OCI-M1 (cell line): ENCODE measurements around the gene HAS3.
"Not testable (repeated sequence)": the region's sequence is repeated elsewhere in the genome, so short reads cannot be mapped to it uniquely, and the experiment has no call there.

ENCODE experiments used
- DNase-seq: peaks from one replicate; lab custom pipeline; 2025; lab: John Stamatoyannopoulos, UW

Gene HAS3

DNA sequence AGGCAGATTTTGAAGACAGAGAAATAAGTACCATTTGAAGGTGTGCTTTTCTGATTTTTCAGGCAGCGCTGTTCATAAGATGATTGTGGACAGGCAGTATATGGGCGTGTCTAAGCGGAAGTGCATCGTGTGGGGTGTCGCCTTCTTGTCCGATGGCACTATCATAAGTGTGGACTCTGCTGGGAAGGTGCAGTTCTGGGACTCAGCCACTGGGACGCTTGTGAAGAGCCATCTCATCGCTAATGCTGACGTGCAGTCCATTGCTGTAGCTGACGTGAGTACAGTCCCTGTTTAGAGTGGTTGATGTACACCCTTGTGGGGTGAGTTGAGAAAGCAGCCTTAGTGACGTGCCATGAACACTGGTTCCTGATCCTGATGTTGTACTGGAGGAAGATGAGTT lies 37.7 kb downstream of the HAS3 start:
- DNase-seq, result no peak

DNA sequence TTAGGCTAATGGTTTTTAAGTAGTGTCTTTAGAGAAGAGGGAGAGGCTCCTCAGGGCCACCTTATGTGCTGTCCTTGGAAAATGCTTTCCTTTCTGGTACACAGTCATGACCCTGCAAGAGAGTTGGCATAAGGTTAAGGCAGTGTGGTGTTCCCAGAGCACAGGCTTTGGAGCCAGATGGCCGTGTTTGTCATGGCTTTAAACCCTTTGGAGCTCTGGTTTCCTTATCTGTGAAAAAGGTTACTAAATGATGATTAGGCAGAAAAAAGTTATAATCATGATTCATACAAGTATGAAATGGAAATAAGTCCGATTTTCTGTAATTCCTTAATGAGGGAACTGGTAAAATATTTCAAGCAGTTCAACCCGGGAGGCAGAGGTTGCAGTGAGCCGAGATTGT lies 40.2 kb downstream of the HAS3 start:
- DNase-seq, result no peak

DNA sequence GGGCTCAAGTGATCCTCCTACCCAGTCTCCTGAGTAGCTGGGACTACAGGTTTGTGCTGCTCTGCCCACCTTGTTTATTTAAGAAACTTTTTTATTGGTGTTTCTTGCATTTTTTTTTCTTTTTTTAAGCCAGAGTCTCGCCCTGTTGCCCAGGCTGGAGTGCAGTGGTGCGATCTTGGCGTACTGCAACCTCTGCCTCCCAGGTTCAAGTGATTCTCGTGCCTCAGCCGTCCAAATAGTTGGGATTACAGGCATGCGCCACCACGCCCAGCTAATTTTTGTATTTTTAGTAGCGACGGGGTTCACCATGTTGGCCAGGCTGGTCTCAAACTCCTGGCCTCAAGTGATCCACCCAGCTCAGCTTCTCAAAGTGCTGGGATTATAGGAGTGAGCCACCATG lies 44.2 kb downstream of the HAS3 start:
- not testable (repeated sequence) for DNase-seq

DNA sequence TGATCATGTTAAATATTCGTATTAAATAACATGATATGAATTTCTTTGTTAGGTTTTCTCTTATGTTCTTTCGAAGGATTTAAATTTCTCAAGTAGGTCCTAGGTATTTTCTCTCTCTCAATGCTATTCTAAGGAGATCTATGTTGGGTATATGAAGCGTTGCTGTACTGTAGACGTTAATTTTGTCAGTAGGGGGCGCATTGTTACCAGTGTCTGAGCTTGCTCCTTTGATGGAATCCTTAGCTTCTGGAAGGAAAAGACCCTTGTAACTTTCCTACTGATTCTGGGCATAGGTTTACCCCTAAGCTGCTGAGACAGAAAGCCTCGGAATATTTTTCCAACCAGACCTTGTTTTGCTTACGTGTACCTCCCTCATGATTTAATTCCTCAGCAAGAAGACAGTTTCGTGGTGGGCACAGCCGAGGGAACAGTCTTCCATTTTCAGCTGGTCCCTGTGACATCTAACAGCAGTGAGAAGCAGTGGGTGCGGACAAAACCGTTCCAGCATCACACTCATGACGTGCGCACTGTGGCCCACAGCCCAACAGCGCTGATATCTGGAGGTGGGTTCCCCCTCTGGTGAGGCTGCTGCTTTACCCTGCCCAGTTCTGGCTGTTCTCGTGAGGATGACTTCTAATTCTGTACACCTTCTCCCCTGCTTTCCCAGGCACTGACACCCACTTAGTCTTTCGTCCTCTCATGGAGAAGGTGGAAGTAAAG lies 44.9 kb downstream of the HAS3 start:
- peak; percentile 82 for DNase-seq

DNA sequence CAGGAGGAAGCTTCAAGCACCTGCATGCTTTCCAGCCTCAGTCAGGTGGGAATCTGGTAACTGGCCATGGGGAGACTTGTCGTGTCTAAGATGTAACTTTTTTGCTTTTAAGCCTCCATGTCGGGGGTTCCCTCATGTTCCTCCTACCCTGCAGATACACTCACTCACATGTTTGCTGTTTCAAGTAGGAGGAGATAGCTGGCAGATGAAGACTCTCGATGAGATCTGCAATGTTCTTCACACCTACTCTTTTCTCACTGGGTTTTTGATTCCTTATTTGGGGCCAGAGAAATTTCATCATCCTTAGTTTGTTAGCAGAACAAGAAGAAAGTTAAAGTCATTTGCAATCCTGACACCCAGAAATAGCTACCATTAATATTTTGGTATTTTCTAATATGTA lies 51.7 kb downstream of the HAS3 start:
- no peak for DNase-seq

DNA sequence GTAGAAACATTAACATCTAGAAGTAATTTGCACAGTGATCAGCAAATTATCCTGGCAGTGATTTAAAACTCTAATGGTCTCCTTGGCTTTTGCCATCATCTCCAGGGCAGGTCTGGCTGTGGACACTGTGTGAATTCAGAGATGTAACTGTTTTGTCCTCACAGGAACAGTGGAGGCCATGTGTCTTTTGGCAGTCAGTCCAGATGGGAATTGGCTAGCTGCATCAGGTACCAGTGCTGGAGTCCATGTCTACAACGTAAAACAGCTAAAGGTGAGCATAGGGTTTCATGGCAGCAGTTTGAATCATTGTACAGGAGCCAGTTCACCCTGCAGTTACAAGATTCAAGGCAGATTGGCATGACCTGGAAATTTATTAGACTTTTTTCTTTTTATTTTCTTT lies 54.7 kb downstream of the HAS3 start:
- no peak for DNase-seq

DNA sequence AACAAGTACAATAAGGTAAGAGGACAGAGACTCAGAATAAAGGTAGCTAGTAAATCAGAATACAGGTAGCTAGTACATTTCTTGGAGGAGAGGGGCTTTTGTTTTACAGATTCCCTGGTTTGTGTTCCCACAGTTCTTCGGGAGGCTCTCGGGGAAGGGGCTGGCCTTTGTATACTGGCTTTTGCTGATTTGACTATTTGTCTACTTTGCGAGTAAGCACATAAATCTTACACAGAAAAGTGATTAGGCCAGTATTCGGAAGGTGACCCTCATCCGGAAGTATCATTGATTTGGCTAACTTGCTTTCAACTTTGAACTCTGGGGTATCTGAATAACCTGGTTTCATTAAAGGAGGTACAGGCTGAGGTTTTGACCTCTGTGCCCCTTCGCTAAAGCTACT lies 60.1 kb downstream of the HAS3 start:
- DNase-seq, result no peak

DNA sequence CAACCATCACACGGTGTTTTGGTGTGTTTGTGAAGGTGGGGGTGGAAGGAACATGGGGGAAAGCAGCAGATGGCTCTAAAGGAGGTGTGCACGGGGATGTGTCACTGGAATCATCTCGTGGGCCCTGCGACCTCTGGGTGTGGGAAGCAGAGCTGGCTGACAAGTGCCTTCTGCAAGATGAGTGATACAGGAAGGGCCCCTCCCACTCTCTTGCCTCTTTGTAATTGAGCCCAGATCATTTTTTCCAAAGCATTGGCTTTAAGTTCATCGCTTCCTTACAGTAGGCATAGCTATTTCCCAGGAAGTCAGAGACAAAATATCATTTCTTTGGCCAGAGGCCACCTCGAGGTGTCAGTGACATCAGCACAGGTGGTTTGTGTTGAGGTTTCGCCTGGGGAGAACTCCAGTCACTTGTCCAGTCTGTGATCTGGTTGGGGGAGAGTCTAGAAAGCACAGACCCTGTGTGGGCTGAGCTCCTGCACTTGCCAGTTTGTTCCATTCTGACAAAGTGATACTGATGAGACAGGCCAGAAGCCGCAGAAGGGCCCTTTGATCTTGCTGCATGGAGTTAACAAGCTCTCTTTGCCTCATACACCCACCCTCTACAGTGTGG lies 60.9 kb downstream of the HAS3 start:
- DNase-seq, result no peak

DNA sequence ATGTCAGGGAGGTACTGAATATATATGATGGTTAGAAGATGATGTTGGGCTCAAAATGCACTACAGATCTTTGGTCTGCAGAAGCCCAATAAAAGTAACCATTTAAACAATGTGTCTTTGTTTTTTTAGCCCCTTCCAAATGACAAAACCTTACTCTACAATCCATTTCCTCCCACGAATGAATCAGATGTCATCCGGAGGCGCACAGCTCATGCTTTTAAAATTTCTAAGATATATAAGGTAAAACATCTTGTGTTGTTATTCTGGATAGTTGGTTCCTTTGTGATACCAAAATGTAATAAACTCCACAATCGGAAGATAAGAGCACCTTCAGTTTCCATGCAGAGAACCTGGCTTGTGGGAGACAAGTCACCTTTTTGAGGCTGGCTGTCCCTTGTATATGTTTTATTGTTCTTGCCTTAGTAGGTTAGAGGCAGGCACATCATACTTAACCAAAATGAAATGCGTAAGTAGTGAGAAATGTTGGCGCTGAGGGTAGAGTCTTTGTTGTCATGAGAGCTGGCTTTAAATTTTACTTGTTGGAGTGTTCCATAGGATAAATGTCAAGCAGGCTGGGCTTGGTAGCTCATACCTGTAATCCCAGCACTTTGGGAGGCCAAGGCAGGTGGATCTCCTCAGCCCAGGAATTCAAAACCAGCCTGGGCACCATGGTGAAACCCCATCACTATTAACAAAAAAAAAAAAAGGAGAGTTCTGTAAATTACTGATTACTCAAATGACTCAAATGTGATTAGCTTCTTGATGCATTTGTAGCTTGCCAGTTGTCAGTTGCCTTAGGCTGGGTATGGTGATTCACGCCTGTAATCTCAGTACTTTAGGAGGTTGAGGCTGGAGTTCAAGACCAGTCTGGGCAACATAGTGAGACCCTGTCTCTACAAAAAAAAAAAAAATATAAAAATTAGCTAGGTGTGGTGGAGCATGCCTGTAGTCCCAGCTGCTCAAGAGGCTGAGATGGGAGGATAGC lies 61.8 kb downstream of the HAS3 start:
- no peak for DNase-seq
